GM21737 (cell line): ENCODE measurements around the gene REEP5.

Source experiments
- ATAC-seq: cut with Tn5 transposase; IDR thresholded peaks from one replicate; pipeline ENCODE4 v1.9.1; 2021; ENCODE audit warnings: mild to moderate bottlenecking, moderate library complexity; ENCODE audit not compliant: unreplicated experiment

The REEP5 gene

GRCh38 chr5:112848116-112848811 is 73.8 kb downstream of the REEP5 start:
- peak; percentile 99 for ATAC-seq

- no peak for ATAC-seq
Observed at GRCh38 chr5:112847306-112847705, 74.7 kb downstream of the REEP5 start.

DNA sequence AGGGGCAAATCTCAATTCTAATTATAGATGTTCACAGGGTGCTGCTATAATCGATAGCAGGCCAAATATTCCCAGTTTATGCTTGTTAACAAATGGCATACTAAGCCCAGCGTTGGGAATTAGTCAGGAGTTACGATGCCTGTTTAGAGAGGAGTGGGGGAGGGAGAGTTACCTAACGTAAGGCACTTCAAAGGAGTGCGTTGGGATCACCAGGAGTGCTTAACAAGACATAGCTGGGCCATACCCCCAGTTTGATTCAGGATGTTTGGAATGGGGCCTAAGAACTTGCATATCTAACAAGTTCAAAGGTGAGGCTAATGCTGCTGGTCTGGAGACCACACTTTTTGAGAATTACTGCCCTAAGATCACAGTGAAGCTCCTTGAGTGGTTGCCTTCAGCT is 75.5 kb downstream of the REEP5 start:
- no peak for ATAC-seq

DNA sequence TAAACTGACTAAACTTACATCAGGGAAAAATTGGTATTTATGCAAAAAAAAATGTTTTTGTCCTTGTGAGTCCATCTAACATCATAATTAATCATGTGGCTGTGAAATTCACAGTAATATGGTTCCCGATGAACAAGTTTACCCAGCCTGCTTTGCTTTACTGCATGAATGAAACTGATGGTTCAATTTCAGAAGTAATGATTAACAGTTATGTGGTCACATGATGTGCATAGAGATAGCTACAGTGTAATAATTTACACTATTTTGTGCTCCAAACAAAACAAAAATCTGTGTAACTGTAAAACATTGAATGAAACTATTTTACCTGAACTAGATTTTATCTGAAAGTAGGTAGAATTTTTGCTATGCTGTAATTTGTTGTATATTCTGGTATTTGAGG is 77.5 kb downstream of the REEP5 start:
- ATAC-seq: no peak

- no peak for ATAC-seq
Observed at GRCh38 chr5:112833971-112834370, 88.1 kb downstream of the REEP5 start.

DNA sequence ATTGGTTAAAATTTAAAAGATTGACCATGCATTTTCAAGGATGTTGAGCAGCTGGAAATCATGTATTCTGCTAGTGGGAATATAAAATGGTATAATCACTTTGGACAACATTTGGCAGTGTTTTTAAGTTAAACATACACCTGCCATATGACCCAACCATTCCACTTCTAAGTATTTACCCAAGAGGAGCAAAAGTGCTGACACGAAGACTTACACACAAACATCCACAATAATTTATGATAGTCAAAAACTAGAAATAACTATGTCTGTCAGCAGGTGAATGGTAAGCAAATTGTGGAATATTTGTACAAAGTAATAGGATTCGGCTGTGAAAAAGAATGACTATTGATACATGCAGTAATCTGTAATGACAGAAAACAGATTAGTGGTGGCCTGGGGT is 91.6 kb downstream of the REEP5 start:
- ATAC-seq: no peak
